HEK293 (cell line): ENCODE measurements around the gene PPM1E.

Experiments
- CTCF ChIA-PET: fragments of 350-600 bp; formaldehyde crosslinking; extraction: SDS; loops from one replicate; lab custom pipeline; 2021; ENCODE audit warnings: antibody characterized with exemption; lab: Yijun Ruan, JAX
- POLR2A ChIA-PET: fragments of 300-600 bp; formaldehyde crosslinking; extraction: SDS; loops from one replicate; lab custom pipeline; 2020; ENCODE audit warnings: antibody characterized with exemption, inconsistent platforms; lab: Yijun Ruan, JAX
- H3K27ac ChIP-seq: fragments of 200-500 bp; sonication (Bioruptor generic); 2 replicates; pipeline ENCODE4 v1.5.1; 2014; ENCODE audit warnings: low read depth, low read length, control low read depth, inconsistent platforms; ENCODE audit errors: extremely low read depth
- H3K36me3 ChIP-seq, 2 experiments: fragments of 200-500 bp in 1 of 2; sonication (Bioruptor generic) in 1 of 2; 1 replicate in 1 of 2; 2 replicates in 1 of 2; pipeline ENCODE4 v1.5.1; 2014 to 2017; ENCODE audit warnings: inconsistent platforms in 2 of 2, low read length in 2 of 2; ENCODE audit not compliant: control insufficient read depth in 2 of 2, insufficient read depth in 1 of 2
- H3K4me1 ChIP-seq: fragments of 200-500 bp; sonication (Bioruptor generic); 2 replicates; pipeline ENCODE4 v1.5.1; 2014; ENCODE audit warnings: mild to moderate bottlenecking, low read length, inconsistent platforms; ENCODE audit not compliant: control insufficient read depth, insufficient read depth
- H3K4me3 ChIP-seq: 2 replicates; pipeline ENCODE4 v1.5.1; 2011; ENCODE audit warnings: low read depth, mild to moderate bottlenecking, control low read depth, low read length, moderate library complexity
- H3K9me3 ChIP-seq: fragments of 200-500 bp; sonication (Bioruptor generic); 2 replicates; pipeline ENCODE4 v1.5.1; 2014; ENCODE audit warnings: low read depth, low read length, inconsistent platforms; ENCODE audit not compliant: control insufficient read depth, insufficient read depth
- BCL11A ChIP-seq: fragments of 450-650 bp; formaldehyde crosslinking; IDR thresholded peaks from 2 replicates; pipeline ENCODE4 v1.5.1; 2016; ENCODE audit warnings: low read depth, missing biosample characterization, missing genetic modification characterization
- KLF16 ChIP-seq: fragments of 450-650 bp; formaldehyde crosslinking; IDR thresholded peaks from 2 replicates; pipeline ENCODE4 v1.5.1; 2017; ENCODE audit warnings: missing biosample characterization, missing genetic modification characterization
- PRDM4 ChIP-seq: fragments of 450-650 bp; formaldehyde crosslinking; IDR thresholded peaks from 2 replicates; pipeline ENCODE4 v1.5.1; 2017; ENCODE audit warnings: missing biosample characterization, missing genetic modification characterization
- PRDM6 ChIP-seq: fragments of 450-650 bp; formaldehyde crosslinking; IDR thresholded peaks from 2 replicates; pipeline ENCODE4 v1.5.1; 2017; ENCODE audit warnings: missing biosample characterization, missing genetic modification characterization
- SCRT2 ChIP-seq: fragments of 450-650 bp; formaldehyde crosslinking; IDR thresholded peaks from 2 replicates; pipeline ENCODE4 v1.5.1; 2016; ENCODE audit warnings: missing biosample characterization, missing genetic modification characterization
- SETDB1 ChIP-seq: IDR thresholded peaks from one replicate; pipeline ENCODE4 v1.6.1; 2017; ENCODE audit warnings: mild to moderate bottlenecking, low read length, moderate library complexity, mixed read lengths; ENCODE audit not compliant: insufficient read length
- SP7 ChIP-seq: fragments of 450-650 bp; formaldehyde crosslinking; IDR thresholded peaks from 2 replicates; pipeline ENCODE4 v1.5.1; 2016; ENCODE audit warnings: missing biosample characterization, missing genetic modification characterization
- TSHZ1 ChIP-seq: fragments of 450-650 bp; formaldehyde crosslinking; IDR thresholded peaks from 2 replicates; pipeline ENCODE4 v1.5.1; 2016; ENCODE audit warnings: missing biosample characterization, missing genetic modification characterization, borderline replicate concordance
- ZFP41 ChIP-seq: fragments of 450-650 bp; formaldehyde crosslinking; IDR thresholded peaks from 2 replicates; pipeline ENCODE4 v1.5.1; 2016; ENCODE audit warnings: missing biosample characterization, missing genetic modification characterization, borderline replicate concordance
- ZNF174 ChIP-seq: fragments of 450-650 bp; formaldehyde crosslinking; IDR thresholded peaks from 2 replicates; pipeline ENCODE4 v1.5.0; 2017; ENCODE audit warnings: missing biosample characterization, mild to moderate bottlenecking, missing genetic modification characterization
- ZNF184 ChIP-seq: fragments of 450-650 bp; IDR thresholded peaks from 2 replicates; pipeline ENCODE4 v1.5.1; 2018; ENCODE audit warnings: missing biosample characterization, mild to moderate bottlenecking, missing genetic modification characterization
- ZNF211 ChIP-seq: fragments of 450-650 bp; formaldehyde crosslinking; IDR thresholded peaks from 2 replicates; pipeline ENCODE4 v1.5.1; 2016; ENCODE audit warnings: low read depth, missing biosample characterization, missing genetic modification characterization
- ZNF223 ChIP-seq: fragments of 450-650 bp; formaldehyde crosslinking; IDR thresholded peaks from 2 replicates; pipeline ENCODE4 v1.5.1; 2016; ENCODE audit warnings: missing biosample characterization, missing genetic modification characterization
- ZNF292 ChIP-seq: fragments of 450-650 bp; formaldehyde crosslinking; IDR thresholded peaks from 2 replicates; pipeline ENCODE4 v1.5.1; 2016; ENCODE audit warnings: low read depth, missing biosample characterization, missing genetic modification characterization, borderline replicate concordance
- ZNF324 ChIP-seq: fragments of 450-650 bp; formaldehyde crosslinking; IDR thresholded peaks from 2 replicates; pipeline ENCODE4 v1.5.1; 2016; ENCODE audit warnings: missing biosample characterization, missing genetic modification characterization
- ZNF514 ChIP-seq: fragments of 450-650 bp; formaldehyde crosslinking; IDR thresholded peaks from 2 replicates; pipeline ENCODE4 v1.5.1; 2016; ENCODE audit warnings: missing biosample characterization, missing genetic modification characterization
- ZNF518A ChIP-seq: fragments of 450-650 bp; formaldehyde crosslinking; conservative IDR thresholded peaks from 2 replicates; pipeline ENCODE4 v1.5.1; 2016; ENCODE audit warnings: low read depth, missing biosample characterization, missing genetic modification characterization
- ZNF561 ChIP-seq: fragments of 450-650 bp; IDR thresholded peaks from 2 replicates; pipeline ENCODE4 v1.5.1; 2018; ENCODE audit warnings: missing biosample characterization, missing genetic modification characterization, borderline replicate concordance
- ZNF624 ChIP-seq: fragments of 450-650 bp; formaldehyde crosslinking; IDR thresholded peaks from 2 replicates; pipeline ENCODE4 v1.5.1; 2017; ENCODE audit warnings: missing biosample characterization, missing genetic modification characterization
- ZNF670 ChIP-seq: fragments of 450-650 bp; formaldehyde crosslinking; IDR thresholded peaks from 2 replicates; pipeline ENCODE4 v1.5.1; 2016; ENCODE audit warnings: missing biosample characterization, missing genetic modification characterization, low read depth
- ZSCAN30 ChIP-seq: fragments of 450-650 bp; IDR thresholded peaks from 2 replicates; pipeline ENCODE4 v1.5.1; 2018; ENCODE audit warnings: missing biosample characterization, mild to moderate bottlenecking, missing genetic modification characterization, moderate library complexity

PPM1E gene

GRCh38 chr17:58734040-58734439 lies 21.6 kb upstream of the PPM1E start:
- POLR2A ChIA-PET: interaction anchor here (0.6 kb wide), 1 partner anchor 145 kb away, joined by 3 read pairs; no protein-coding TSS in a partner anchor
- no peak for TF ChIP-seq TSHZ1 (tag by site-specific recombination)
- no peak for TF ChIP-seq SP7 (tag by site-specific recombination)
- no peak for TF ChIP-seq ZNF518A (tag by site-specific recombination)
- TF ChIP-seq ZNF670: no peak
- TF ChIP-seq ZNF292 (tag by site-specific recombination): no peak
- TF ChIP-seq ZNF174 (tag by site-specific recombination): no peak
- TF ChIP-seq ZNF514 (tag by site-specific recombination): no peak
- TF ChIP-seq ZSCAN30: no peak
- no peaks in the 10 kb centered on the region for H3K9me3 ChIP-seq
- peaks cover 17 to 41% of the 10 kb centered on the region in 2 experiments for H3K36me3 ChIP-seq
- no peaks in the 10 kb centered on the region for H3K4me1 ChIP-seq
- H3K4me3 ChIP-seq: no peak overlapping the region
- CTCF ChIA-PET: interaction anchor here (1.2 kb wide), 1 partner anchor 23 kb away, joined by 7 read pairs; no protein-coding TSS in a partner anchor
- H3K27ac ChIP-seq: no peak overlapping the region

GRCh38 chr17:58734811-58735210 lies 20.8 kb upstream of the PPM1E start:
- H3K36me3 ChIP-seq: peaks cover 17 to 34% of the 10 kb centered on the region in 2 experiments
- H3K27ac ChIP-seq: no peak overlapping the region
- H3K4me1 ChIP-seq: no peaks in the 10 kb centered on the region
- POLR2A ChIA-PET: no interaction called here
- no peak overlapping the region for H3K4me3 ChIP-seq
- no peaks in the 10 kb centered on the region for H3K9me3 ChIP-seq
- CTCF ChIA-PET: interaction anchor here (1.2 kb wide), 1 partner anchor 24 kb away, joined by 7 read pairs; no protein-coding TSS in a partner anchor
- TF ChIP-seq ZNF561 (no peak), SETDB1 (no peak), BCL11A (tag by site-specific recombination) (no peak), ZNF184 (no peak), PRDM6 (tag by site-specific recombination) (no peak), PRDM4 (tag by site-specific recombination) (no peak), ZNF324 (tag by site-specific recombination) (no peak), ZFP41 (tag by site-specific recombination) (no peak), SCRT2 (no peak), ZNF211 (tag by site-specific recombination) (no peak), ZNF624 (tag by site-specific recombination) (no peak), KLF16 (tag by site-specific recombination) (no peak), ZNF223 (tag by site-specific recombination) (no peak)
